ENCODE data around the gene LPIN2. TPM values are rescaled to one million over a fixed set of nuclear protein-coding genes. Genes with fewer than 3 reads are reported as not detected.

Gene LPIN2
- total and polyA plus RNA-seq, 2 experiments from 2014 or later, result 9.0 to 10.8 TPM

GRCh38 chr18:2965797-2966196 lies 47.1 kb downstream of the LPIN2 start (continued):
- TF ChIP-seq, protein P1, sequence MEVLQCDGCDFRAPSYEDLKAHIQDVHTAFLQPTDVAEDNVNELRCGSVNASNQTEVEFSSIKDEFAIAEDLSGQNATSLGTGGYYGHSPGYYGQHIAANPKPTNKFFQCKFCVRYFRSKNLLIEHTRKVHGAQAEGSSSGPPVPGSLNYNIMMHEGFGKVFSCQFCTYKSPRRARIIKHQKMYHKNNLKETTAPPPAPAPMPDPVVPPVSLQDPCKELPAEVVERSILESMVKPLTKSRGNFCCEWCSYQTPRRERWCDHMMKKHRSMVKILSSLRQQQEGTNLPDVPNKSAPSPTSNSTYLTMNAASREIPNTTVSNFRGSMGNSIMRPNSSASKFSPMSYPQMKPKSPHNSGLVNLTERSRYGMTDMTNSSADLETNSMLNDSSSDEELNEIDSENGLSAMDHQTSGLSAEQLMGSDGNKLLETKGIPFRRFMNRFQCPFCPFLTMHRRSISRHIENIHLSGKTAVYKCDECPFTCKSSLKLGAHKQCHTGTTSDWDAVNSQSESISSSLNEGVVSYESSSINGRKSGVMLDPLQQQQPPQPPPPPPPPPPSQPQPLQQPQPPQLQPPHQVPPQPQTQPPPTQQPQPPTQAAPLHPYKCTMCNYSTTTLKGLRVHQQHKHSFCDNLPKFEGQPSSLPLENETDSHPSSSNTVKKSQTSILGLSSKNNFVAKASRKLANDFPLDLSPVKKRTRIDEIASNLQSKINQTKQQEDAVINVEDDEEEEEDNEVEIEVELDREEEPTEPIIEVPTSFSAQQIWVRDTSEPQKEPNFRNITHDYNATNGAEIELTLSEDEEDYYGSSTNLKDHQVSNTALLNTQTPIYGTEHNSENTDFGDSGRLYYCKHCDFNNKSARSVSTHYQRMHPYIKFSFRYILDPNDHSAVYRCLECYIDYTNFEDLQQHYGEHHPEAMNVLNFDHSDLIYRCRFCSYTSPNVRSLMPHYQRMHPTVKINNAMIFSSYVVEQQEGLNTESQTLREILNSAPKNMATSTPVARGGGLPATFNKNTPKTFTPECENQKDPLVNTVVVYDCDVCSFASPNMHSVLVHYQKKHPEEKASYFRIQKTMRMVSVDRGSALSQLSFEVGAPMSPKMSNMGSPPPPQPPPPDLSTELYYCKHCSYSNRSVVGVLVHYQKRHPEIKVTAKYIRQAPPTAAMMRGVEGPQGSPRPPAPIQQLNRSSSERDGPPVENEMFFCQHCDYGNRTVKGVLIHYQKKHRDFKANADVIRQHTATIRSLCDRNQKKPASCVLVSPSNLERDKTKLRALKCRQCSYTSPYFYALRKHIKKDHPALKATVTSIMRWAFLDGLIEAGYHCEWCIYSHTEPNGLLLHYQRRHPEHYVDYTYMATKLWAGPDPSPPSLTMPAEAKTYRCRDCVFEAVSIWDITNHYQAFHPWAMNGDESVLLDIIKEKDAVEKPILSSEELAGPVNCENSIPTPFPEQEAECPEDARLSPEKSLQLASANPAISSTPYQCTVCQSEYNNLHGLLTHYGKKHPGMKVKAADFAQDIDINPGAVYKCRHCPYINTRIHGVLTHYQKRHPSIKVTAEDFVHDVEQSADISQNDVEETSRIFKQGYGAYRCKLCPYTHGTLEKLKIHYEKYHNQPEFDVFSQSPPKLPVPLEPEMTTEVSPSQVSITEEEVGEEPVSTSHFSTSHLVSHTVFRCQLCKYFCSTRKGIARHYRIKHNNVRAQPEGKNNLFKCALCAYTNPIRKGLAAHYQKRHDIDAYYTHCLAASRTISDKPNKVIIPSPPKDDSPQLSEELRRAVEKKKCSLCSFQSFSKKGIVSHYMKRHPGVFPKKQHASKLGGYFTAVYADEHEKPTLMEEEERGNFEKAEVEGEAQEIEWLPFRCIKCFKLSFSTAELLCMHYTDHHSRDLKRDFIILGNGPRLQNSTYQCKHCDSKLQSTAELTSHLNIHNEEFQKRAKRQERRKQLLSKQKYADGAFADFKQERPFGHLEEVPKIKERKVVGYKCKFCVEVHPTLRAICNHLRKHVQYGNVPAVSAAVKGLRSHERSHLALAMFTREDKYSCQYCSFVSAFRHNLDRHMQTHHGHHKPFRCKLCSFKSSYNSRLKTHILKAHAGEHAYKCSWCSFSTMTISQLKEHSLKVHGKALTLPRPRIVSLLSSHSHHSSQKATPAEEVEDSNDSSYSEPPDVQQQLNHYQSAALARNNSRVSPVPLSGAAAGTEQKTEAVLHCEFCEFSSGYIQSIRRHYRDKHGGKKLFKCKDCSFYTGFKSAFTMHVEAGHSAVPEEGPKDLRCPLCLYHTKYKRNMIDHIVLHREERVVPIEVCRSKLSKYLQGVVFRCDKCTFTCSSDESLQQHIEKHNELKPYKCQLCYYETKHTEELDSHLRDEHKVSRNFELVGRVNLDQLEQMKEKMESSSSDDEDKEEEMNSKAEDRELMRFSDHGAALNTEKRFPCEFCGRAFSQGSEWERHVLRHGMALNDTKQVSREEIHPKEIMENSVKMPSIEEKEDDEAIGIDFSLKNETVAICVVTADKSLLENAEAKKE (CRISPR knock-in tag; IDR thresholded peaks at IDR 0.05), result no peak
- TF ChIP-seq ZNF114 (CRISPR knock-in tag; IDR thresholded peaks at IDR 0.05), result no peak

GRCh38 chr18:2964361-2965010 lies 48.5 kb downstream of the LPIN2 start:
- H3F3A ChIP-seq (replicated peaks; ENCODE audit: low read depth), result no peaks in the 10 kb centered on the region
- Mint-ChIP-seq H3K4me1 (peaks cover 29% of the 10 kb centered on the region), H3K27me3 (ENCODE audit: insufficient read depth, low read depth, poor library complexity) (no peaks in the 10 kb centered on the region), H3K4me3 (no peak overlapping the region), H3K9me3 (no peaks in the 10 kb centered on the region), H3K36me3 (ENCODE audit: low read depth) (no peaks in the 10 kb centered on the region; the same call in 2 of the 3 replicates), H3K27ac (no peak overlapping the region)
- no peaks in the 10 kb centered on the region for H4K20me1 ChIP-seq (replicated peaks; ENCODE audit: insufficient read depth)
- ATAC-seq, result no peak
- no peak overlapping the region for H3K27ac ChIP-seq (ENCODE audit: low read depth)
- H3K4me1 ChIP-seq (ENCODE audit: insufficient read depth), result peaks cover 19% of the 10 kb centered on the region
- no peaks in the 10 kb centered on the region for H3K9me2 ChIP-seq (ENCODE audit: insufficient read depth)
- no peak overlapping the region for H2AFZ ChIP-seq
- H3K4me3 ChIP-seq, result no peak overlapping the region
- no peak overlapping the region for H3K4me2 ChIP-seq
- peaks cover 15% of the 10 kb centered on the region for H3K79me2 ChIP-seq (replicated peaks; ENCODE audit: insufficient read depth)
- TF ChIP-seq, protein P1 (CRISPR knock-in tag; IDR thresholded peaks at IDR 0.05), result no peak
- no peak for TF ChIP-seq EZH2 (IDR thresholded peaks at IDR 0.05; ENCODE audit: low read depth, unreplicated experiment)
- no peak for TF ChIP-seq ZNF331 (CRISPR knock-in tag; IDR thresholded peaks at IDR 0.05; ENCODE audit: low read depth)
- no peak for TF ChIP-seq POLR2AphosphoS5 (IDR thresholded peaks at IDR 0.05; ENCODE audit: low read depth)
- TF ChIP-seq, protein P2, sequence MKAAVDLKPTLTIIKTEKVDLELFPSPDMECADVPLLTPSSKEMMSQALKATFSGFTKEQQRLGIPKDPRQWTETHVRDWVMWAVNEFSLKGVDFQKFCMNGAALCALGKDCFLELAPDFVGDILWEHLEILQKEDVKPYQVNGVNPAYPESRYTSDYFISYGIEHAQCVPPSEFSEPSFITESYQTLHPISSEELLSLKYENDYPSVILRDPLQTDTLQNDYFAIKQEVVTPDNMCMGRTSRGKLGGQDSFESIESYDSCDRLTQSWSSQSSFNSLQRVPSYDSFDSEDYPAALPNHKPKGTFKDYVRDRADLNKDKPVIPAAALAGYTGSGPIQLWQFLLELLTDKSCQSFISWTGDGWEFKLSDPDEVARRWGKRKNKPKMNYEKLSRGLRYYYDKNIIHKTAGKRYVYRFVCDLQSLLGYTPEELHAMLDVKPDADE (IDR thresholded peaks at IDR 0.05), result no peak
- no peak for TF ChIP-seq CREB1 (CRISPR knock-in tag; IDR thresholded peaks at IDR 0.05; ENCODE audit: low read depth)
- H3K27me3 ChIP-seq (ENCODE audit: insufficient read depth), result no peaks in the 10 kb centered on the region
- H3K36me3 ChIP-seq (ENCODE audit: insufficient read depth), result no peaks in the 10 kb centered on the region
- DNase-seq (ENCODE audit: low spot score), result no peak
